AG08396 (cell line): Measurements from ENCODE around the gene ITIH2.
A peak's percentile ranks its signal among the peaks of the same experiment; 100 is the strongest.
"Not testable (repeated sequence)": the region's sequence is repeated elsewhere in the genome, so short reads cannot be mapped to it uniquely, and the experiment has no call there.

Experiments used
- DNase-seq: peaks from one replicate; pipeline ENCODE4 v3.0.0; 2012; ENCODE audit warnings: low spot score, mixed read lengths

The ITIH2 gene

DNA sequence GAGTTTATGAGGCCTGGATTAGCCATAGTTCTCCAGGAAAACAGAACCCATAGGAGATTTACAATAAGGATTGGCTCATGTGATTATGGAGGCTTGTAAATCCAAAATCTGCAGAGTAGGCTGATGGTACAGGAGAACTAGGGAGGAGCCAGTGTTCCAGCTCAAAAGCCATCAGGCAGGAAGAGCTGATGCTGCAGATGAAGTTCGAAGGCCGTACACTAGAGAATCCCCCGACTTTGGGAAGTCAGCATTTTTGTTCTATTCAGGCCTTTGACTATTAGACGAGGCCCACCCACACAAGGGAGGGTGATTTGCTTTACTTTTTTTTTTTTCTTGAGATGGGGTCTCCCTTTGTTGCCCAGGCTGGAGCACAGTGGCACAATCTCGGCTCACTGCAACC, 47.1 kb downstream of the ITIH2 start:
- DNase-seq, result no peak

DNA sequence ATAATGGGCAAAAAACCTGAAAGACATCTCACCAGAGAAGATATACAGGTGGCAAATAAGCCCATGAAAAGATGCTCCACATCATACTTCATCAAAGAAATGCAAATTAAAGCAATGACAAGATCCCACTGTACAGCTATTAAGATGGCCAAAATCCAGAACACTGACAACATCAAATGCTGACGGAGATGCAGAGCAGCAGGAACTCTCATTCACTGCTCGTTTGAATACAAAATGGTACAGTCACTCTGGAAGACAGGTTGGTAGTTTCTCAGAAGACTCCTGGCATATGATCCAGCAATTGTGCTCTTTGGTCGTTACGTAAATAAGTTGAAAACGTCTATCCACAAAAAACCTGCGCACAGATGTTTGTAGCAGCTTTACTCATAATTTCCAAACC, 49.1 kb downstream of the ITIH2 start:
- DNase-seq, result no peak

DNA sequence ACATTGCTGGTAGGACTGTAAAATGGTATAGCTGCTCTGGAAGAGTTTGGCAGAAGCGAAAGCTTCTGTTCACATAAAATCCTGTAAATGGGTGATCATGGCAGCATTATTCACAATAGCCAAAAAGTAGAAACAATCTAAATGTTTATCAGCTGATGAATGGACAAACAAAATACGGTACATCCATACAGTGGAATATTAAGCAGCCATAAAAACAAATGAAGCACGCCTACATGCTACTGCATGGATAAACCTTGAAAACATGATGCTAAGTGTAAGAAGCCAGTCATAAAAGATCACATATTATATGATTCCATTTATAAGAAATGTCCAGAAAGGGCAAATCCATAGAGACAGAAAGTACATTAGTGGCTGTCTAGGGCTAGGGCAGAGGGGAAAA, 52.0 kb downstream of the ITIH2 start:
- no peak for DNase-seq

DNA sequence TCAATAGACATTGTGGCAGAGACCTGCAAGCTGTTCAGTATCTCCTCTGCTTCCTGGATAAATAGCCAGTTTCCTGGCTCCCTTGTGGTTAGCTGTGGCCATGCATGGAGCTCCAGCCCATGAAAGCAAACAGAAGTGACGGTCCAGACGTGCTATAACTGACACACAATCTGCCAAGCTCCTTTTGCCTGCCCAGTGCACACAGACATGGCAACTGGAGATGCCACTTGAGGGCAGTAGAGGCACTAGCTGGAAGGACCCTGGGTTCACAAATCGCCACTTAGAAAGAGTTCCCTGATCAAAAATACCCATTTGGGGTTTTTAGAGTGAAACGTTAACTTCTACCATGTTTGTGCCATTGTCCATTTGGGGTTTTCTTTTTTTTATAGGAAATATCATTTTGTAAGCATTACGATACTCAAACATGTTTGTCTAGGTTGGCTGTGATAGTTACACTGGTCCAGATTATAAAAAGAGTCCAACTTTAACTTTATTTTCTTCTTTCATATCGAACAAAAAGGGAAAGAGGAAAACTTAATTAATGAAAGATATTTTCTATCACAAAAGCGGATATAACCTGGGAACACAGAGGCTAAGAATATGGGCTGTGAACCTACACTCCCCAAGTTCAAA, 53.4 kb downstream of the ITIH2 start:
- DNase-seq, result peak; percentile 10

DNA sequence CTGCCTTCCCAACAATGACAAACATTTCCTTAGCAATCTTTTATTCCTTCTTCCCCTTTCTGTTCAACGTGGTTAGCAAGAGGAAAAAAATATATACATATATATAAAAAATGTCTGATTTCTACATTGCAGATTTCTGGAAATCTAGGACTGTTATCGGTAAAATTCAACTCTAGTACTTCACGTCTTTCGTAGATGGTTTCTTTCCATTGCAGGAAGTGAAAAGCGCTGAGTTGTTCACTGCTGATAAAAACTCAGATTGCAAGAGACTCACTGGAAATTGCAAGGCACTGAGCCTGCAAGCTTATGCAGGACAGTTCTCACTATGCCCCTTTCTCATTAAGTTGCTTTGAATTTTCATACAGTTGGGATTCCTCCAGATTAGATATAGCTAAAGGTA, 60.8 kb downstream of the ITIH2 start:
- no peak for DNase-seq

DNA sequence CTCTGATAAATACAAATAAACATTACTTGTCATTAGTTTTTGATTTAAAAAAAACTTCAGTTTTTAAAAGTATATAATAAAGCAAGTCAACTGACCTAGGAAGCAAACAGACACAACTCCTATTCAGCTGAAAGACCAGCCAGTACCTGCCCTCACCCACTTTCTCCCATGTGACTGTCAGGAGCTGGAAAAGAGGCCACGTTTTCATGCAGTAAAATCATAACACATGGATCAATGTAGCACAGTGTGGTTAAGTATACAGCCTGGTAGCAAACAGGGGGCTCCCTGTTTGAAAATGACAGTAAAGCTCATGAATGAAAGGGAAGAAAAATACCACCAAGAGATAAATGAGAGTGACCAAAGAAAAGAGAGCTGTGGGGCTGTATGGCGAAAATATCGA, 63.1 kb downstream of the ITIH2 start:
- DNase-seq, result no peak

DNA sequence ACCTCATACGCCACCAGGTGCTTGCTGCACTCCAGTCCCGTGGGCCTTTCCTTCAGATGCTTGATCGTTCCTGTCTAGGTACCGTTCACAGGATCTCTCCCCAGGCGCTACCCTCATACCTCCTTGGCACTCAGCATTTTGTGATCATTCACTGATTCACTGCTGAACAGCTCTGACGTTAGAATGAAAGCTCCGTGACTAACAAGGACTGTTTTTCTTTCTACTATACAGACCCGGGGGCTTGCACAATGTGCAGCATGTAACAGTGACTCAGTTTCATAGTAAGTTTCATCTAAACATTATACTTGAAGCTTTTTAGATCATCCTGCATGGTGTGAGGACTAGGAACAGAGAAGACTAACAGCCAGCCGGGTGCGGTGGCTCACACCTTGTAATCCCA, 64.1 kb downstream of the ITIH2 start:
- DNase-seq, result peak; percentile 39

DNA sequence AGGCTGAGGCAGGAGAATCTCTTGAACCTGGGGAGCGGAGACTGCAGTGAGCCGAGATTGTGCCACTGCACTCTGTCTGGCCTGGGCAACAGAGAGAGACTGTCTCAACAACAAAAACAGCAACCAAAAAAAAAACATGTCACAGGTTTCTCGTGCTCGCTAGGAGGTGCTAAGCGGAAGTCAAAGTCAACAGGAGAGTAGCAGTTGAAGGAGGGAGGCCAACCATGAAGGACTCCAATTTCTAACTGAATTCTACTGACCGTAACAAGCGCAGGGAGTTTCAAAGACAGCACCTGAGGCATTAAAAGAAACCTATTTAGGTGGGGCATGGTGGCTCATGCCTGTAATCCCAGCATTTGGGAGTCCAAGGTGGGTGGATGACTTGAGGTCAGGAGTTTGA, 65.3 kb downstream of the ITIH2 start:
- DNase-seq, result no peak

DNA sequence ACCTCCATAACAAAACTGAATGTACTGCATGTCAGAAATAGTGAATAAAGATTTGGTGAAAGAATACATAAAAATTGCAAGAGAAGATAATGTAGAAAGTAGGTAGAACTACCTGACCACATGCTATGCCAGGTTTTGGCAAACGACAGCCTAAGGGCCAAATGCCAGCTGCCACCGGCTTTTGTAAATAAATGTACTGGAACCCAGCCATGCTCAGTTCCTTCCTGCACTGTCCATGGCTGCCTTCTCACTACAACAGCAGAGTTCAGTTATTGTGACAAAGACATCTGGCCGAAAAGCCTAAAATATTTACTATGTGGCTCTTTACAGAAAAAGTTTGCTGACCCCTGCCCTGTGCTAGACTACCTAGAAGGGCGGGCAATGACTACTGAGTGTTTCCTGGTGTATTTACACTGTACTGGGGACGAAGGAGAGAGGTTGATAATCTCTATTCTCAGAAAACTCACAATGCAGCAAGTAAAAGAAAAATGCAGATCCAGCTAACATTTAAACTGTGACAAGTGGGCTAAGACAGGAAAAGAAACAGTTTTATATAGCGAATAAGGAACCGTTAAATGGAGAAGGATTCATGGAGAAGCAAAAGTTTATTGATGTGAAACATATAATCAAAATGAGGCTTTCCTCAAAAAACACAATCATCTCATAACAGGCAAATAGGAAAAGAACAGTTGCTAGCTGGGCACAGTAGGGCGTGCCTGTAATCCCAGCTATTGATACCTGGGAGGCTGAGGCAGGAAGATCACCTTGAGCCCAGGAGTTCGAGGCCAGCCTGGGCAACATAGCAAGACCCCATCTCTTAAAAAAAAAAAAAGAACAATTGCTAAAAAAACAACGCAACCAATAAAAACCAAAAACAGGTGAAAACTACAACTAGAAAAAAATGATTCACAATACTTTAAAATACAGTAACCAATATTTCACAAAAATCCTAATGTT, 71.0 kb downstream of the ITIH2 start:
- no peak for DNase-seq

DNA sequence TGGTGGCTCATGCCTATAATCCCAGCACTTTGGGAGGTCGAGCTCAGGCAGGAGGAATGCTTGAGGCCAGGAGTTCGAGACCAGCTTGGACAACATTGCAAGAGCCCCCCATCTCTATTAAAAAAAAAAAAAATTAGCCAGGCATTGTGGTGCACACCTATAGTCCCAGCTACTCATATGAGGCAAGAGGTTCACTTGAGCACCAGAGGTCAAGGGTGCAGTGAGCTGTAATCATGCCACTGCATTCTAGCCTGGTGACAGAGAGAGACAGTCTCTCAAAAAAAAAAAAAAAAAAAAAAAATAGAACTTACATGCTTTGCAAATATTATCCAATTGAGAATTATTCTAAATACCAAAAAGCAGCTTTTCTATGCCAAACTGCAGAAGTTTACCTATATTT, 73.7 kb downstream of the ITIH2 start:
- DNase-seq, result no peak

DNA sequence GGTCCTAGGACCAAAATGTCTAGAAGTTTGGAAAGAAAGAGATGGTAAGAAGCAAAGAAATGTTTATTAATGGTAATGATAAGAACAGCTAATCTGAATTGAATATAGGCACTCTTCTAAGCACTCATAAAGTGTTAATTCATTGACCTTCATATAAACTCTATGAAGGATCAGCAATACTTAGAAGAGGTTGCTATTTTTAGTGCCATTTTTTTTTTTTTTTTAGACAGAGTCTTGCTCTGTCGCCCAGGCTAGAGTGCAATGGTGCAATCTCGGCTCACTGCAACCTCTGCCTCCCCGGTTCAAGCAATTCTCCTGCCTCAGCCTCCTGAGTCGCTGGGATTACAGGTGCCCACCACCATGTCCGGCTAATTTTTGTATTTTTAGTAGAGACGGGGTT, 79.1 kb downstream of the ITIH2 start:
- DNase-seq, result not testable (repeated sequence)

DNA sequence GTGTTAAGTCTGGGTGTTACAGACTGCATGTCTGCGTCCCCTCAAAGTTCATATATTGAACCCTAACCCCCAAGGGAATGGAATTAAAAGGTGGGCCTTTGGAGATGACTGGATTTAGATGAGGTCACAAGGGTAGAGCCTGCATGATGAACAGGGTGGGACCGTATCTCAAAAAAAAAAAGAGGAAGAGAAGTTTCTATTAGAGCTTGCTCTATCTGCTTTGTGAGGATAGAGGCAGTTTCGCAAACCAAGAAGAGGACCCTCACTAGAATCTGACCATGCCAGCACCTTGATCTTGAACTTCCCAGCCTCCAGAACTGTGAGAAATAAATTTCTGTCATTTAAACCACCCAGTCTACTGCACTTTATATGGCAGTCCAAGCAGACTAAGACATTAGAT, 83.3 kb downstream of the ITIH2 start:
- DNase-seq, result no peak

DNA sequence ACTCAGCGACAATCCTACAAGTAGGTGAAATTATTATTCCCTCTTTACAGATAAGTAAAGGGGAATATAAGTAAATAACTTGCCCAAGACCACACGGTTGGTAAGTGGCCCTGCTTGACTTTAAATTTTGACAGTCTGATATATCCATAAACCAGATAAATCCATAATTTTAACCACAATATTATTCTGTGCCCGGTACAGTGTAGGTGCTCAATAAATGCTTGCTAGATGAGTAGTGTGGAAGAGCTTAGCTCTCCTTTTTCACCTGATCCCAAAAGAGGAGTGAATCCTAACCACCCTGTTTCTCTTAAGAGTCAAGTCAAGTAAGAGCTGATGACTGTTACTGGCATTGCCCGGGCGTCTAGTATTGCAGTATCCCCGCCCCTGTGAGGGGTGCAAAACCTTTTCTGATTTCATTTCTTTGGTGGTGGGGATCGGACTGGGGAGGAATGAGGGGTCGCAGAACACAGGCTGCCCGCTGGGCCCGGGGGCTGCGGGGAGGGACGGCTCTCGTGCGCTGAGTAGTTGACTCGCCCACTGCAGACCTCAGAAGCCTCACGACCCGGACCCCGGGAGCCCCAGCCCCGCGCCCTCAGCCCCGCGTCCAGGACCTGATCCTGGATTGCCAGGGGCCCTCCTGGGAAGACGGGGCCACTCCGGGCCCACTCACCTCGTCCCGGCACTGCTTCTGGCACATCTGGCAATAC, 84.2 kb downstream of the ITIH2 start:
- peak; percentile 41 for DNase-seq

DNA sequence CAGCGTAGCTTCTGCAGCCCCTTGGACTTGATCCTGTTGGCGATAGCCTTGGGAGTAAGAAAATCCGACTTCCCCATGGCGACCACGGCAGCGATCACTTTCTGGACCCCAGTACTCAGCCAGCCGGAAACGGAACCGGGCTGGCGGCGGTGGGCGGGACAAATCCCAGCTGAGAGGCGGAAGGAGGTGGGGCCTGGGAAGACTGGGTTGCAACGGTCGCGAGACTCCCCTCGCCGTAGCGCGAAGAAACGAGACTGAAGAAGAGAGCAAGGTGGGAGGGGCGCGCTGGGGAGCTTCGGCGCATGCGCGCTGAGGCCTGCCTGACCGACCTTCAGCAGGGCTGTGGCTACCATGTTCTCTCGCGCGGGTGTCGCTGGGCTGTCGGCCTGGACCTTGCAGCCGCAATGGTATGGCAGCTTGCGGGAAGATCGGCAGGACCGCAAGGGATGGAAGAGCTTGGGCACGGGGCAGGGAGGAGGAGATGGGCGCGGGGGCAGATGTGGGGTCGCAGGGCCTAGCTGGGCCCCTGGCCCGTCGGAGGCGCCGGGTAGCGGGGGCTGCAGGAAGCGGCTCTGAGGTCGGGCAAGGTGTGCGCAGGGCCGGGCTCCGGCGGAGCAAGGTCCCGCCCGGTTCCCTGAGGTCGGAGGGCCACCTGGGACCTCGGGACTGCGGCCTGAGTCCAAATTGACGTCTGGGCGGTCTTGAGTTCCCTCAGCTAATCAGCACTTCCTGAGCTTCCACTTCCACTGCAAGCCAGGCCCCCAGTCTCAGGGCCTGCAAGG, 84.9 kb downstream of the ITIH2 start, which contains the start of the genes ATP5F1C and KIN:
ATP5F1C (plus strand) TSS at position 321 of the 782 bp plus-strand sequence; CDS start at position 352, 31 bp downstream.
KIN (minus strand) TSS at position 137 of the 782 bp plus-strand sequence; CDS start at position 77, 60 bp downstream.
- peak; percentile 99 for DNase-seq

DNA sequence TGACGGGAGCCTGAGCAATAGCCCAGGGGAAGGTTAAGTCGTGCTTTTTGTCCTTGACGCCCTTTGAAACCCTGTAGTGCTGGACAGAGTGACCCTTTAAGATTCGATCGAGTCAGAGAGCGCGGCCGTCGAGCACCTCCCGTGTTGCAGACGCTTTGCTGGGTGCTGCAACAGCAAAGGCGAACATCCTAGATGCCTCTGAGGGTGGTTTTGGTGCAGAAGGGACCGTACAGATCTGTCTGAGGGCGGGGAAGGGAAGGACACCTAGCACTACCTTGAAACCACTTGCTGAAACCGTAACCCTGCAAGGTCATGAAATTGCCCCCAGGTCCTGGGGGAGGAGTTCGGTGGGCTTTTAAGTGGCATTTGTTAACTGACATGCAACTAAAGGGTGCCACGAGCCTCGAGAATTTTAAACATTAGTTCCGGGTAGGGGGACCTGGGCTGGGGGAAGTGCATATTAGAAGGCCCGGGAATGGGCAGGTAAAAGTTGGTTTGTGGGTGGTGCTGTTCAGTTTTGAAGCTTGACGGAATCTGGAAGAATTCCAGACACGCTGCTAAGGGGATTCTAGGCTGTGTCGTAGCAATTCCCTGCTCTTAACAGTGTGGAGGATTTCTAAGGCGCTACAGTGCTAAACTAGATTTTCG, 85.6 kb downstream of the ITIH2 start:
- peak; percentile 25 for DNase-seq

DNA sequence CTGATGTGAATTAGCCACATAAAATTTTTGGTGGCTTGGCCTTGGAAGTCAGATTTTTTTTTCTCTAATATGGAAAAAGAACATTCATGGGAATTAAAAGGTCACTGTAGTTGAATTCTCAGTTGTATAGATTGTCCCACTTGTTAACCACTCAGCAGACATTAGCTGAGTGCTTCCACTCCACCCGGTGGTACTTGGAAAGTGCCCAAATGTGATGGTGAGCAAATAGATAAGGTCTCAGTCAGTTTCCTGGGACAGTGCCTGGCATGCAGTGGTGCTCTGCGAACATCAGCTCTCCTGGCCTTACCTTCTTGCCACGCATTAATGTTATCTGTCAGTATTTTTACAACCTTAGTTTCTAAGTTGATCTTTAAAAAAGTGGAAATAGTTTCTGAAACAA, 86.3 kb downstream of the ITIH2 start:
- DNase-seq, result peak; percentile 28

DNA sequence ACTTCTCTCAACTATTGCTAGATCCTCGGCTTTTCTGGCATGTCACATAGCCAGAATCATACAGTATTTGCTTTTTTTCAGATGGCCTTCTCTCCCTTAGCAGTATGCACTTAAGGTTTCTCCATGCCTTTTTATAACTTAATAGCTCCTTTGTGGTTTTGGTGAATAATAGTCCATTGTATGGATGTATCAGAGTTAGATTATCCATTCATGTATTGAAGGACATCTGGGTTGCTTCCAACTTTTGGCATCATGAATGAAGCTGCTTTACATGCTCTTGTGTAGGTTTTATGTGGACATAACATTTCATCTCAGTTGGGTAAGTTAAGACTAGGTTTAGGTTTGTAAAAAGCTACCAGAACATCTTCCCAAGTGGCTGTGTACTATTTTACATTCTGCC, 89.4 kb downstream of the ITIH2 start:
- no peak for DNase-seq

DNA sequence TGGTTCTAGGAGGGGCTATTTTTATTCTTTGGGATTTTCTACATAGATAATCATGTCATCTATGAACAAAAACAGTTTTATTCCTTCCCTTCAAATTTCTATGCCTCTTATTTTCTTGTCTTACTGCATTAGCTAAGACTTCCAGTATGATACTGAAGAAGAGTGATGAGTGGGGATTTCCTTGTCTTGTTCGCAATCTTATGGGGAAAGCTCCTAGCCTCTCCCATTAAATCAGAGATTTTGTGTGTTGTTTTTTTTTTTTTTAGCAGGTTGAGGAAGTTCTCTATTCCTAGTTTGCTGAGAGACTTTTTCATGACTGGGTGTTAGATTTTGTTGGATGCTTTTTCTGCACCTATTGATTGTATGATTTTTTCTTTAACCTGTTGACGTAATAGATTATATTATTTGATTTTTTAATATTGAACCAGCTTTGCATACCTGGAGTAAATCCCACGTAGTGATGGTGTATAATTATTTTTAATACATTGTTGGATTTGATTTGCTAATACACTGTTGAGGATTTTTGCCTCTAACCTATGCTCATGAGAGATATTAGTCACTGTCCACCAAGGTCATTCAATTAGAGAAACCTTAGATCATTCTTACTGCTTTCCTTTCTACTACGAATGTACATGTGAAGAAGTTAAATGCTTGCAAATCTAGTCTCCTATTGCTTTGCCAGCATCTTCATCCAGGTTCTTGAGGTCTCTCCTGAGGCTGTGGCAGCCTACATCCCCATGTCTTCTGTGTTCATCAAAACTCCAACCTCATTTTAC, 91.3 kb downstream of the ITIH2 start:
- DNase-seq, result no peak

DNA sequence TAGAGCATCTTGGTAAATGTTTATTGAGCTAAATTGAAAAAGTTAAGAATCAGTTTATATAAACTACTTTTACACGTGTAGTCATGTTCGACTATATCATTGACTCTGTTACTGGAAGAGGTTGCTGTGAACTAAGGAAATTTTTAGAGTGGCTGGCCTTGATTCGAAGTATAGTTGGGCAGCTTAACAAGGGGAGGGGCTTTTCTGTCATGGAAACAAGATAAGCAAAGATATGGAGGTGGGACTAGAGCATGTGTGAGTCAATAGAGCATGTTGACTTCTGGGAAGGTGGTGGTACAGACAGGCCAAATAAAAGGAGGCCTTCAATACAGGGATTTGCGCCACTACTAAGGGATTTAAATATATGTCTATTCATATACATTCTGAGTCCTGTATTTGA, 92.5 kb downstream of the ITIH2 start:
- peak; percentile 25 for DNase-seq

DNA sequence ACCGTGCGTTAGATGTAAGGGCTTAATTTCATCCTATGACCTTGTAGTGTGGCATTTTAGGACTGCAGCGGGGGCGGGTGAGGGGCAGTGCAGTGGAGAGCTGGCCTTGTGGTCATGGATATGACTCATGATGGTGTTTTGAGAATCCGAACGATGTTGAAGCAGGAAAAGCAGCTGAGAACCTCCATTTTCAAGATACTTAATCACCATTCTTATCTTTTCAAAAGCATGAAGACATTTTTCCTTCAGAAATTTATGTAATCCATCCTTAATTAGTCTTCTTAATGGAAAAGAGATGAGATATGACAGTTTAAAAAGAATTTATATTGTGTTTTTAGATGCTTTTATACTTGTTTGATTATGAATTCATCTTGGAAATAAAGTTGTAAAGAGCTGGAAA, 94.5 kb downstream of the ITIH2 start:
- peak; percentile 85 for DNase-seq
